GM18519 (cell line): Measurements from ENCODE around the gene HLA-DQB1.
"Not testable (repeated sequence)": the region's sequence is repeated elsewhere in the genome, so short reads cannot be mapped to it uniquely, and the experiment has no call there.

Experiments used
- ATAC-seq: cut with Tn5 transposase; IDR thresholded peaks from one replicate; pipeline ENCODE4 v1.9.1; 2021; ENCODE audit warnings: mild to moderate bottlenecking, moderate library complexity; ENCODE audit not compliant: unreplicated experiment, low FRiP score

The HLA-DQB1 gene

GRCh38 chr6:32664354-32664753 is 2.1 kb downstream of the HLA-DQB1 start:
- ATAC-seq = no peak

DNA sequence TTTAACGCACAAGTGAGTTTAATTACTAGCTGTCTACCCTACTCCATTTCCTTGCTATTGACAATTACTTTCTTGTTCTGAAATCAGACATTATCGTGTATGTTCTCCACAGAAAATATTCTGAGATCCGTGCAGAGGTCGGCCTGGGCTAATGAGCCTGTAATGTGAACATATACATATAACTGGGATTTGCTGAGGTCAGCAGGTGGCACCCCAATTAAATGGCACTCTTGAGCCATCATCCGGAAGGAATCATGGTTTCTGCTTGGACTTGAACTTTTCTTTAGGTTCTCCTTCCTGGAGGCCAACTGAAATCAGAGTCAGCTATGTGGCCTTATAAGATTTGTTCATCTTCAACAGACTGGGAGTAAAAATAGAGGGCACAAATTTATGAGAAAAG is 3.6 kb downstream of the HLA-DQB1 start:
- ATAC-seq = no peak

DNA sequence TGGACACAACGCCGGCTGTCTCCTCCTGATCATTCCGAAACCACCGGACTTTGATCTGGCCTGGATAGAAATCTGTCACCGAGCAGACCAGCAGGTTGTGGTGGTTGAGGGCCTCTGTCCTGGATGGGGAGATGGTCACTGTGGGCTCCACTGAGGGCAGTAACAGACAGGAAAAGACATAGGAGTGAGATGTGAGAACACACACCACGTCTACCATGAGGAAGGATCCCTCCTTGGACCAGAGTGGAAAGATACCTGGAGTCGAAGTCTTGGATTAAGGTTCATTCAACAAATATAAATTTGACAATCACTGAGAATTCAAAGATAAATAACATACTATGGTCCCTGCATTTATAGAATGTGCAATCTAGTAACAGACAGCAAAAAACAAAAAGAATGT is 4.4 kb downstream of the HLA-DQB1 start:
- no peak for ATAC-seq

DNA sequence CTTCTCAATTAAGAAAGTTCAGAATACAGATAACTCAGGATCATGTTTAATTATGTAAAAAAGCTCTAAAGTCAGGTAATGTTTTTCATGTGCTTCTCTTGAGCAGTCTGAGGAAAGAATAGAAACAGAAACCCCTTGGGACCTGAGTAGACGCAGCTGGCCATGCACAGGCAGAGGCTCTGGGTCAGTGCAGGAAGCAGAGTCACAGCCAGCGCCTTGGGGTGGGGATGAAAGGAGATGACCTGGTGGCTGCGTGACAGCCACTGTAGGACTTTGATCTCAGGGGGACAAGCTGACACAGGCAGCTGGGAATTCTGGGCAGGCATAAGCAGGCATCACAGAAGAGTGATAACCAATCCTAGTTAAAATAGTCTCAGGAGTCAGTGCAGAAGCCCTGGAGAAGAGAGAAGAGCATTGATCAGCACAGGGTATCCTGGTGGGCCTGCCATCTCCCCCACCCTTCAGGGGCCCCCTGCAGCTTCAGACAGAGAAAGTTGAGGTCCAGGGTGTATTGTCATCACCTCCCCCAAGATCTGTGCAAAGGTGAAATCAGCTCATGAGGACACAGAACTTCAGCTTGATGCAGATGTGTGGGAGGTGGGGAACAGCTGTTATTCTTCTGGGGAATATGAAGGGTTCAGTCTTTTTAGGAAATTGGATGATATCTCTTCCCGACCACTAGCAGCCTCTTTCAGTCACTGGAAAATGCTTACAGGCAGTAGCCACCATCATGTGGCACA is 6.4 kb downstream of the HLA-DQB1 start:
- no peak for ATAC-seq

GRCh38 chr6:32658268-32658897 is 8.1 kb downstream of the HLA-DQB1 start:
- no peak for ATAC-seq

DNA sequence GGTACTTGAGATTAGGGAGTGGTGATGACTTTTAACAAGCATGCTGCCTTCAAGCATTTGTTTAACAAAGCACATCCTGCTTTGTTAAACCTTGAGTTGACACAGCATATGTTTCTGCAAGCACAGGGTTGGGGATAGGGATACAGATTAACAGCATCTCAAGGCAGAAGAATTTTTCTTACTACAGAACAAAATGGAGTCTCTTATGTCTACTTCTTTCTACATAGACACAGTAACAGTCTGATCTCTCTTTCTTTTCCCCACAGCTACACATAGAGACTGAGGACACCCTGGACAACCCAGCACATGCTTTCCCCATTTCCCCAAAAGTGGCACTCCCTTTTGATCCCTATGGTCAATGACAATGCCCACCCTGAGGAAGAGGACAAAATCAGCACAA is 8.6 kb downstream of the HLA-DQB1 start:
- not testable (repeated sequence) for ATAC-seq

DNA sequence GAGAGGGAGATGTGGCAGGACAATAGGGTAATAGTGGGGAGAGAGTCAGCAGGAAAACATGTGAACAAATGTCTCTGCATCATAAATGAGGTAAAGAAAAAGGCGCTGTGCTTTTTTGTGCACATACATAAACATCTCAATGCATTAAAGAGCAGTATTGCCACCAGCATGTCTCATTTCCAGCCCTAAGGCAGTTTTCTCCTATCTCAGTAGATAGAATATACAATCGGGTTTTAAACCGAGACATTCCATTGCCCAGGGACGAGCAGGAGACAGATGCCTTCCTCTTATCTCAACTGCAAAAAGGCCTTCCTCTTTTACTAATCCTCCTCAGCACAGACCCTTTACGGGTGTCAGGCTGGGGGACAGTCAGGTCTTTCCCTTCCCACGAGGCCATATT is 9.1 kb downstream of the HLA-DQB1 start:
- ATAC-seq = not testable (repeated sequence)

- ATAC-seq = no peak
These were observed 11.2 kb downstream of the HLA-DQB1 start for GRCh38 chr6:32655203-32655710.

DNA sequence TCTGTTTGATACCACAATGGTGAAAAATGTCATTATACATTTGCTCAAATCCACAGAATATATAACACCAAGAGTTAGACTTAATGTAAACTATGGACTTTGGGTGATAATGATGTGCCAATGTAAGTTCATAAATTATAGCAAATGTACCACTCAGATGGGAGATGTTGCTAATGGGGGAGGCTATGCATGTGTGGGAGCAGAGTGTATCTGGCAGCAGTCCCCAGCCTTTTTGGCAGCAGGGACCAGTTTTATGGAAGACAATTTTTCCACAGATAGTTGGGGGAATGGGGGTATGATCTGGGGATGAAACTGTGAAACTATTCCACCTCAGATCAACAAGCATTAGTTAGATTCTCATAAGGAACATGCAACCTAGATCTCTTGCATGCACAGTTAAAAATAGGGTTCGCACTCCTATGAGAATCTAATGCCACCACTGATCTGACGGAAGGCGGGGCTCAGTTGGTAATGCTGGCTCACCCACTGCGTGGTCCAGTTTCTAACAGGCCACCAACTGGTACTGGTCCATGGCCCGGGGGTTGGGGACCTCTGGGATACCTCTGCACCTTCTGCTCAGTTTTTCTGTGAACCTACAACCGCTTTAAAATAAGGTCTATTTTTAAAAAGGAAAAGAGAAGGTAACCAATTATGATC is 21.3 kb downstream of the HLA-DQB1 start:
- no peak for ATAC-seq

DNA sequence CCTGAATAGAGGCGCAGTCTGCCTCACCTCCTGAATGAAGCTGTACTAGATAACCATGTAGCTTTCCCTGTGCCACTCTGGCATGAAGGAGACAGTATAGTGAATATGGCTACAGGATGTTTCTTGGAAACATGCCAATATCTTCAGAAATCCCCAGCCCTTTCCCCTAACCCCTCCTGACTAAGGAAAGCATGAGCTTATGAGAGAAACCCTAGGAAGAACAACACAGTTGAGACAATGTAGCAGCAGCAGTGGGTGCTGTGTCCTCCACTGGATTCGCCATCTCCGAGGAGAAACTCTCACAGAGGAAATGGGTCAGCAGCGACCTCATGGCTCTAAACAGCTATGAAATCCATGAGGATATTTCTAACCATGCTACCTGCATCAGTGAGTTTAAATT is 22.6 kb downstream of the HLA-DQB1 start:
- no peak for ATAC-seq

GRCh38 chr6:32642720-32643106 is 23.7 kb downstream of the HLA-DQB1 start:
- ATAC-seq = no peak

DNA sequence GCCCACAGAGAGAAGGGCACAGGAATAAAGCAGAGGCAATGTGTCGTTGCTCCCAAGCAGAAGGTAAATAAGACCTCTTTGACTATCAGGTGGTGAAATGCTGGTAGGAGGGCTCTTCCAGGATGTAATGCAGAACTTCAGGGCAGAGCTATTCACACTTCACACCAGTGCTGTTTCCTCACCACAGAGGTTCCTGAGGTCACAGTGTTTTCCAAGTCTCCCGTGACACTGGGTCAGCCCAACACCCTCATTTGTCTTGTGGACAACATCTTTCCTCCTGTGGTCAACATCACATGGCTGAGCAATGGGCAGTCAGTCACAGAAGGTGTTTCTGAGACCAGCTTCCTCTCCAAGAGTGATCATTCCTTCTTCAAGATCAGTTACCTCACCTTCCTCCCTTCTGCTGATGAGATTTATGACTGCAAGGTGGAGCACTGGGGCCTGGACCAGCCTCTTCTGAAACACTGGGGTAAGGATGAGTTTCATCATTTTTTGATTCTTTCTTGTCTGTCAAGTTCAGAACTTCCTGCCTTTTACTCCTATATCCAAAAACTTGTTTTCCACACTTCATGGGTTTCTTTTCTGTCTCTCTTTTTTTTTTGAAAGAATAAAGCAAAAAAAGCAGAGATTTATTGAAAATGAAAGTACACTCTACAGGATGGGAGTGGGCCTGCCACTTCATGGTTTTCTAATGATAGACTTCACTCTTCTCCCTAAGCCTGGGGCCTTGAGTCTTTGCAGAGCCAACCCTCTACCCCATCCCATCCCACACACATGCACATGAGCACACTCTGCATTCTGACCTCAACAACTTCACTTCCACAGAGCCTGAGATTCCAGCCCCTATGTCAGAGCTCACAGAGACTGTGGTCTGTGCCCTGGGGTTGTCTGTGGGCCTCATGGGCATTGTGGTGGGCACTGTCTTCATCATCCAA is 24.4 kb downstream of the HLA-DQB1 start:
- not testable (repeated sequence) for ATAC-seq

DNA sequence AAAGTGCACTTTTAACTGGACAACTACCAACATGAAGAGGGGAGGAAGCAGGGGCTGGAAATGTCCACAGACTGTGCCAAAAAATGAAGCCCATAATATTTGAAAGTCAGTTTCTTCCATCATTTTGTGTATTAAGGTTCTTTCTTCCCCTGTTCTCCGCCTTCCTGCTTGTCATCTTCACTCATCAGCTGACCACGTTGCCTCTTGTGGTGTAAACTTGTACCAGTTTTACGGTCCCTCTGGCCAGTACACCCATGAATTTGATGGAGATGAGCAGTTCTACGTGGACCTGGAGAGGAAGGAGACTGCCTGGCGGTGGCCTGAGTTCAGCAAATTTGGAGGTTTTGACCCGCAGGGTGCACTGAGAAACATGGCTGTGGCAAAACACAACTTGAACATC is 25.3 kb downstream of the HLA-DQB1 start:
- ATAC-seq = no peak

- ATAC-seq = no peak
These were observed 26.7 kb downstream of the HLA-DQB1 start for GRCh38 chr6:32639440-32640394.

- no peak for ATAC-seq
These were observed 27.8 kb downstream of the HLA-DQB1 start for GRCh38 chr6:32638532-32639219.

GRCh38 chr6:32637883-32638282 is 28.6 kb downstream of the HLA-DQB1 start:
- no peak for ATAC-seq

GRCh38 chr6:32637219-32637880 is 29.1 kb downstream of the HLA-DQB1 start, which contains the start of gene HLA-DQA1:
HLA-DQA1 (plus strand) TSS chr6:32637406; CDS start chr6:32637459, 53 bp downstream.
- no peak for ATAC-seq

DNA sequence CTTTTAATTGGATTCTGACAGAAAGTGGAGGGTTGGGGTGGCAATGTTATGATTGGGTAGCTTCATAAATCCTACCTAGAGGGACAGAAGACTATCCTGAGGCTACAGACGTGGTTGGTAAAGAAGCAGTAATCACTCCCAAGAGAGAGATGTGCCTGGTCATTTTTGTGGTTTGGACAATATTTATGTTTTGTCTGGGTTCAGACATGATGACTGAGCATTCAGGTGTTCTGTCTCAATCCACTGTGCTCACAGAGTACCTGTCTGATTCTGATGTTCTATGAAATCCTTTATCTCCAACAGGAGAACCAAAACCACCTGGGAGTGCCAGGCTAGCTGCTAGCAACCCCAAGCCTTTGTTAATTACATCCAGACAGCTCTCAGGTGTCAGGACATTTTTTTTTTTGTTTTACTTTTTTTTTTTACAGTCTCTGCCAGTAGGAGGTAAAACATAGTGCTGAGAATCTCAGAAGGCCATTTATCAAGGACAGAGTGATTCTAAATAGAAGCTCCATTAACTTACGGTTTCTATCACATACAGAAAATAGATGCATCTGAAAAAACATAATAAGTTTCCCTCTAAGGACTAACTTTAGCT is 30.8 kb downstream of the HLA-DQB1 start:
- ATAC-seq = no peak
